AG04449 (cell line): ENCODE results near the gene DOK4.

Source experiments
- CTCF ChIA-PET: fragments of 350-600 bp; formaldehyde crosslinking; extraction: SDS; loops from one replicate; lab custom pipeline; 2021; ENCODE audit warnings: antibody characterized with exemption; lab: Yijun Ruan, JAX
- POLR2A ChIA-PET: fragments of 400-600, 350-600 bp; formaldehyde crosslinking; extraction: SDS; loops from one replicate; lab custom pipeline; 2020; ENCODE audit warnings: antibody characterized with exemption, inconsistent platforms; lab: Yijun Ruan, JAX
- DNase-seq: peaks from one replicate; pipeline ENCODE4 v3.0.0-alpha.2; 2010; ENCODE audit warnings: low read depth, low spot score
- H3K4me3 ChIP-seq: 2 replicates; pipeline ENCODE4 v1.5.1; 2011; ENCODE audit warnings: low read depth, mild to moderate bottlenecking, control low read depth, low read length
- CTCF ChIP-seq: IDR thresholded peaks from one replicate; pipeline ENCODE4 v1.5.1; 2011; ENCODE audit warnings: mild to moderate bottlenecking, moderate library complexity, low read length, control low read depth, inconsistent platforms; ENCODE audit not compliant: insufficient read depth; ENCODE audit errors: missing control alignments

Gene DOK4

GRCh38 chr16:57432505-57432904, 53.8 kb downstream of the DOK4 start:
- no peak for DNase-seq
- ChIA-PET CTCF (interaction anchor here (1.0 to 6.4 kb wide), 5 partner anchors 9 to 131 kb away, joined by 3 to 91 read pairs (median 4); no protein-coding TSS in a partner anchor), POLR2A (interaction anchor here (1.3 kb wide), 1 partner anchor 14 kb away, joined by 3 read pairs; the partner anchor contains the start of genes CIAPIN1 and COQ9)
- H3K4me3 ChIP-seq = no peak overlapping the region
- TF ChIP-seq CTCF = no peak

- no peak overlapping the region for H3K4me3 ChIP-seq
- CTCF ChIA-PET = interaction anchor here (1.3 to 6.4 kb wide), 4 partner anchors 8 to 89 kb away, joined by 3 to 91 read pairs (median 18); no protein-coding TSS in a partner anchor
- no peak for TF ChIP-seq CTCF
- POLR2A ChIA-PET = no interaction called here
- no peak for DNase-seq
Observed at GRCh38 chr16:57430955-57431354, 55.3 kb downstream of the DOK4 start.

GRCh38 chr16:57427824-57428223, 58.5 kb downstream of the DOK4 start:
- no peak for DNase-seq
- ChIA-PET POLR2A (no interaction called here), CTCF (no interaction called here)
- no peak for TF ChIP-seq CTCF
- H3K4me3 ChIP-seq = no peak overlapping the region

DNA sequence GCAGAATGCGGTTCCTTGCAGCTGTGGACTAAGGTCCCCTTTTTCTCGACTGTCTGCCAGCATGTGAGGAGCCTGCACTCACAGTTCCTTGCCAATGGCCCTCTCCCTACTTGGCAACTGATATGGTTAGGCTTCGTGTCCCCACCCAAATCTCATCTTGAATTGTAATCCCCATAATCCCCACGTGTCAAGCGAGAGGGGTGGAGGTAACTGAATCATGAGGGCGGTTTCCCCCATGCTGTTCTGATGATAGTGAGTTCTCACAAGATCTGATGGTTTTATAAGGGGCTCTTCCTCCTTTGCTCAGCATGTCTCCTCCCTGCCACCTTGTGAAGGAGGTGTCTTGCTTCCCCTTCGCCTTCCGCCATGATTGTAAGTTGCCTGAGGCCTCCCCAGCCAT, 59.0 kb downstream of the DOK4 start:
- H3K4me3 ChIP-seq = no peak overlapping the region
- POLR2A ChIA-PET = no interaction called here
- no peak for DNase-seq
- no peak for TF ChIP-seq CTCF
- CTCF ChIA-PET = interaction anchor here (0.8 to 11.8 kb wide), 3 partner anchors 8 to 117 kb away, joined by 3 to 923 read pairs (median 17); no protein-coding TSS in a partner anchor

DNA sequence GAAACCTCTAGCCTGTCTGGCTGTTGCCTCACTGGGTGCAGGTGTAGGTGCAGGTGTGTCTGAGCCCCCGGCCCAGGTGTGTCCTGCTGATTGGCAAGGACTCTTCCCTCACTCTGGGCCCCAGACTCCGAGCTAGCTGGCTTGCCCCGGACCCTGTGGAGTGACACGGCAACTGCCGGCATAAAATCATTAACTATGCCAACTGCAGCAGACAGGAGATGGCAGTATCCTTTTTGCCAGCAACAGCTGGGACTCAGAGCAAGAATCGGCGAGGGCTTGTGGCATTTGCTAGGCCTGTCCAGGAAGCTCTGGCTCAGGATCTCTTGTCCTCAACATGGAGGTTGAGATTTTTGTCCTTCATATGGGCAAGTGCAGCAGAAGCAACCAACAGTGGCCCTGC, 59.9 kb downstream of the DOK4 start:
- H3K4me3 ChIP-seq = no peak overlapping the region
- TF ChIP-seq CTCF = no peak
- ChIA-PET CTCF (interaction anchor here (0.9 to 11.8 kb wide), 5 partner anchors 9 to 116 kb away, joined by 3 to 923 read pairs (median 4); partner anchors contain the start of gene POLR2C), POLR2A (no interaction called here)
- no peak for DNase-seq

- POLR2A ChIA-PET = no interaction called here
- H3K4me3 ChIP-seq = no peak overlapping the region
- CTCF ChIA-PET = interaction anchor here (1.4 to 11.8 kb wide), 4 partner anchors 17 to 114 kb away, joined by 3 to 923 read pairs (median 276); partner anchors contain the start of genes CIAPIN1 and COQ9
- DNase-seq = no peak
- TF ChIP-seq CTCF = no peak
Observed at GRCh38 chr16:57424583-57424982, 61.7 kb downstream of the DOK4 start.
